ENCODE results near the gene C1GALT1.

- no peak for TF ChIP-seq POLR2AphosphoS5 (IDR thresholded peaks at IDR 0.05; ENCODE audit: insufficient read depth, low read depth, low read length)
- TF ChIP-seq, protein P1, sequence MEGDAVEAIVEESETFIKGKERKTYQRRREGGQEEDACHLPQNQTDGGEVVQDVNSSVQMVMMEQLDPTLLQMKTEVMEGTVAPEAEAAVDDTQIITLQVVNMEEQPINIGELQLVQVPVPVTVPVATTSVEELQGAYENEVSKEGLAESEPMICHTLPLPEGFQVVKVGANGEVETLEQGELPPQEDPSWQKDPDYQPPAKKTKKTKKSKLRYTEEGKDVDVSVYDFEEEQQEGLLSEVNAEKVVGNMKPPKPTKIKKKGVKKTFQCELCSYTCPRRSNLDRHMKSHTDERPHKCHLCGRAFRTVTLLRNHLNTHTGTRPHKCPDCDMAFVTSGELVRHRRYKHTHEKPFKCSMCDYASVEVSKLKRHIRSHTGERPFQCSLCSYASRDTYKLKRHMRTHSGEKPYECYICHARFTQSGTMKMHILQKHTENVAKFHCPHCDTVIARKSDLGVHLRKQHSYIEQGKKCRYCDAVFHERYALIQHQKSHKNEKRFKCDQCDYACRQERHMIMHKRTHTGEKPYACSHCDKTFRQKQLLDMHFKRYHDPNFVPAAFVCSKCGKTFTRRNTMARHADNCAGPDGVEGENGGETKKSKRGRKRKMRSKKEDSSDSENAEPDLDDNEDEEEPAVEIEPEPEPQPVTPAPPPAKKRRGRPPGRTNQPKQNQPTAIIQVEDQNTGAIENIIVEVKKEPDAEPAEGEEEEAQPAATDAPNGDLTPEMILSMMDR (IDR thresholded peaks at IDR 0.05; ENCODE audit: extremely low read depth in 1 of 2, insufficient read depth in 1 of 2, low read depth in 1 of 2, low read length in 2 of 2) = no peak
These were observed 8.8 kb downstream of the C1GALT1 start for GRCh38 chr7:7191137-7191536.

All from endothelial cell of umbilical vein (primary cell).